HFFc6 (cell line): ENCODE measurements around the gene TBL1XR1. TPM values are rescaled to one million over a fixed set of nuclear protein-coding genes. Genes with fewer than 3 reads are reported as not detected.

ENCODE experiments used
- DNase-seq: peaks from one replicate; pipeline ENCODE4 v3.0.0-alpha.2; 2018
- H3K27ac Mint-ChIP-seq: 2 replicates; pipeline ENCODE4 v1.8.0; 2020; ENCODE audit warnings: mild to moderate bottlenecking, mixed read lengths
- H3K27me3 Mint-ChIP-seq: 2 replicates; pipeline ENCODE4 v1.8.0; 2021; ENCODE audit warnings: mild to moderate bottlenecking, moderate library complexity, mixed read lengths; ENCODE audit not compliant: insufficient read depth
- H3K36me3 Mint-ChIP-seq: 2 replicates; pipeline ENCODE4 v1.8.0; 2021; ENCODE audit warnings: low read depth, mixed read lengths
- H3K4me1 Mint-ChIP-seq: 2 replicates; pipeline ENCODE4 v1.8.0; 2020; ENCODE audit warnings: low read depth, mixed read lengths
- H3K4me3 Mint-ChIP-seq: 2 replicates; pipeline ENCODE4 v1.8.0; 2020; ENCODE audit warnings: mild to moderate bottlenecking, moderate library complexity, mixed read lengths
- H3K9me3 Mint-ChIP-seq: 2 replicates; pipeline ENCODE4 v1.8.0; 2020; ENCODE audit warnings: mild to moderate bottlenecking, mixed read lengths
- total RNA-seq, 6 experiments: library from RNA; stranded (reverse); fragmentation: NEBNext Ultra II Directional; extraction: Animal tissue kit (Norgen Biotek cat#: 25700); gene quantifications; 2 replicates in 1 of 6; 3 replicates in 5 of 6; pipeline ENCODE4 v1.2.3, GENCODE V29; 2021
- TF ChIP-seq, protein P1 (sequence below): fragments of 200-600 bp; sonication (generic); IDR thresholded peaks from 2 replicates; pipeline ENCODE4 v1.5.0; 2021; ENCODE audit warnings: antibody characterized with exemption, mild to moderate bottlenecking

The TBL1XR1 gene
- total RNA-seq, 6 experiments from 2014 or later, result 89.5 to 131 (median 114) TPM

GRCh38 chr3:177104299-177104992 lies 92.8 kb downstream of the TBL1XR1 start:
- Mint-ChIP-seq H3K4me3 (no peak overlapping the region), H3K27me3 (no peaks in the 10 kb centered on the region), H3K27ac (no peak overlapping the region), H3K9me3 (no peaks in the 10 kb centered on the region), H3K4me1 (peaks cover 33% of the 10 kb centered on the region), H3K36me3 (no peaks in the 10 kb centered on the region; the same call in 1 of the 2 replicates)
- TF ChIP-seq, protein P1, sequence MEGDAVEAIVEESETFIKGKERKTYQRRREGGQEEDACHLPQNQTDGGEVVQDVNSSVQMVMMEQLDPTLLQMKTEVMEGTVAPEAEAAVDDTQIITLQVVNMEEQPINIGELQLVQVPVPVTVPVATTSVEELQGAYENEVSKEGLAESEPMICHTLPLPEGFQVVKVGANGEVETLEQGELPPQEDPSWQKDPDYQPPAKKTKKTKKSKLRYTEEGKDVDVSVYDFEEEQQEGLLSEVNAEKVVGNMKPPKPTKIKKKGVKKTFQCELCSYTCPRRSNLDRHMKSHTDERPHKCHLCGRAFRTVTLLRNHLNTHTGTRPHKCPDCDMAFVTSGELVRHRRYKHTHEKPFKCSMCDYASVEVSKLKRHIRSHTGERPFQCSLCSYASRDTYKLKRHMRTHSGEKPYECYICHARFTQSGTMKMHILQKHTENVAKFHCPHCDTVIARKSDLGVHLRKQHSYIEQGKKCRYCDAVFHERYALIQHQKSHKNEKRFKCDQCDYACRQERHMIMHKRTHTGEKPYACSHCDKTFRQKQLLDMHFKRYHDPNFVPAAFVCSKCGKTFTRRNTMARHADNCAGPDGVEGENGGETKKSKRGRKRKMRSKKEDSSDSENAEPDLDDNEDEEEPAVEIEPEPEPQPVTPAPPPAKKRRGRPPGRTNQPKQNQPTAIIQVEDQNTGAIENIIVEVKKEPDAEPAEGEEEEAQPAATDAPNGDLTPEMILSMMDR, result no peak
- no peak for DNase-seq

GRCh38 chr3:177102553-177102952 lies 94.7 kb downstream of the TBL1XR1 start:
- Mint-ChIP-seq H3K4me3 (no peak overlapping the region), H3K27ac (no peak overlapping the region), H3K4me1 (peaks cover 27% of the 10 kb centered on the region), H3K27me3 (no peaks in the 10 kb centered on the region), H3K36me3 (no peaks in the 10 kb centered on the region; the same call in 1 of the 2 replicates), H3K9me3 (no peaks in the 10 kb centered on the region)
- DNase-seq, result no peak
- TF ChIP-seq, protein P1, result no peak

- DNase-seq, result no peak
- Mint-ChIP-seq H3K4me1 (peaks cover 15% of the 10 kb centered on the region), H3K9me3 (no peaks in the 10 kb centered on the region)
Measured at GRCh38 chr3:177098551-177098950, 98.7 kb downstream of the TBL1XR1 start.

GRCh38 chr3:177096615-177097014 lies 100.7 kb downstream of the TBL1XR1 start:
- Mint-ChIP-seq H3K27ac (no peak overlapping the region), H3K36me3 (peaks cover 43% of the 10 kb centered on the region)

More at GRCh38 chr3:177098551-177098950, 98.7 kb downstream of the TBL1XR1 start:
- TF ChIP-seq, protein P1, result no peak
- Mint-ChIP-seq H3K27ac (no peak overlapping the region), H3K4me3 (no peak overlapping the region), H3K36me3 (peaks cover 24% of the 10 kb centered on the region), H3K27me3 (no peaks in the 10 kb centered on the region)

GRCh38 chr3:177093966-177094365 lies 103.3 kb downstream of the TBL1XR1 start:
- Mint-ChIP-seq H3K4me3 (no peak overlapping the region), H3K27me3 (no peaks in the 10 kb centered on the region), H3K9me3 (0 out of 2 replicates have a peak, but pooled peaks cover 5% of the 10 kb centered on the region), H3K27ac (no peak overlapping the region), H3K4me1 (peaks cover 16% of the 10 kb centered on the region), H3K36me3 (peaks cover 44% of the 10 kb centered on the region)
- TF ChIP-seq, protein P1, result no peak
- no peak for DNase-seq

More at GRCh38 chr3:177096615-177097014, 100.7 kb downstream of the TBL1XR1 start:
- H3K4me1 Mint-ChIP-seq, result peaks cover 8% of the 10 kb centered on the region; the same call in 1 of the 2 replicates
- H3K27me3 Mint-ChIP-seq, result no peaks in the 10 kb centered on the region
- DNase-seq, result no peak
- 0 out of 2 replicates have a peak, but pooled peaks cover 5% of the 10 kb centered on the region for H3K9me3 Mint-ChIP-seq
- no peak overlapping the region for H3K4me3 Mint-ChIP-seq
- TF ChIP-seq, protein P1, result no peak
